GM12878 (cell line): ENCODE measurements around the gene ZFP1. TPM values are rescaled to one million over a fixed set of nuclear protein-coding genes. Genes with fewer than 3 reads are reported as not detected.

Experiments
- ESRRA ChIP-seq: IDR thresholded peaks from 2 replicates; pipeline ENCODE4 v1.6.1; 2012; ENCODE audit warnings: mild to moderate bottlenecking, low read length, improper control_type of control experiment
- HDAC2 ChIP-seq: fragments of 200-600 bp; sonication (generic); IDR thresholded peaks from 2 replicates; pipeline ENCODE4 v1.6.1; 2017
- PRDM15 ChIP-seq: fragments of 450-650 bp; formaldehyde crosslinking; IDR thresholded peaks from 2 replicates; pipeline ENCODE4 v1.4.0; 2020; ENCODE audit warnings: mild to moderate bottlenecking, moderate library complexity
- RELA ChIP-seq: fragments of 450-650 bp; IDR thresholded peaks from 2 replicates; pipeline ENCODE4 v1.8.0; 2014; ENCODE audit warnings: borderline replicate concordance; ENCODE audit not compliant: partially characterized antibody
- SMARCA5 ChIP-seq: fragments of 450-650 bp; IDR thresholded peaks from 2 replicates; pipeline ENCODE4 v1.6.1; 2017; ENCODE audit warnings: mild to moderate bottlenecking
- YBX1 ChIP-seq: fragments of 450-650 bp; IDR thresholded peaks from 2 replicates; pipeline ENCODE4 v1.6.1; 2016; ENCODE audit warnings: antibody characterized with exemption
- polyA plus RNA-seq, 11 experiments: library from polyadenylated mRNA; depleted of rRNA in 4 of 11; unstranded in 6 of 11; stranded (reverse) in 5 of 11; fragments of >200 nt; fragmentation: Nextera tagmentation in 4 of 11; fragmentation: Illumina TruSeq in 1 of 11; extraction: Ambion mirVana in 4 of 11; extraction: Trizol in 1 of 11; gene quantifications; 1 replicate in 1 of 11; 2 replicates in 10 of 11; pipeline versions ENCODE4 v1.2.1 to v1.2.3, GENCODE V29; 2011 to 2016; ENCODE audit warnings: inconsistent platforms in 2 of 11, missing spikeins in 2 of 11, low read depth in 1 of 11
- total RNA-seq, 4 experiments: library from RNA; depleted of rRNA in 3 of 4; stranded (reverse); fragments of >200 nt in 3 of 4; fragmentation: Illumina TruSeq in 1 of 4; extraction: Trizol in 1 of 4; gene quantifications; 2 replicates each; pipeline versions ENCODE4 v1.2.1 to v1.2.3, GENCODE V29; 2013 to 2021
- TF ChIP-seq, protein P1 (sequence below): fragments of 450-650 bp; IDR thresholded peaks from 2 replicates; pipeline ENCODE4 v1.6.1; 2017; ENCODE audit warnings: mild to moderate bottlenecking
- TF ChIP-seq, protein P2 (sequence below): IDR thresholded peaks from 2 replicates; pipeline ENCODE4 v1.6.1; 2012; ENCODE audit warnings: improper control_type of control experiment, low read depth, low read length; ENCODE audit not compliant: insufficient replicate concordance

Gene ZFP1
- total and polyA plus RNA-seq, 10 of the 15 experiments (the other 5 are each of a cell fraction or from before 2014, with no cell fraction given), result 3.5 to 17.6 (median 14.7) TPM

GRCh38 chr16:75160386-75160785 is 12.1 kb downstream of the ZFP1 start (continued):
- no peak for TF ChIP-seq PRDM15
- TF ChIP-seq ESRRA, result no peak
- TF ChIP-seq RELA, result no peak
- TF ChIP-seq, protein P1, sequence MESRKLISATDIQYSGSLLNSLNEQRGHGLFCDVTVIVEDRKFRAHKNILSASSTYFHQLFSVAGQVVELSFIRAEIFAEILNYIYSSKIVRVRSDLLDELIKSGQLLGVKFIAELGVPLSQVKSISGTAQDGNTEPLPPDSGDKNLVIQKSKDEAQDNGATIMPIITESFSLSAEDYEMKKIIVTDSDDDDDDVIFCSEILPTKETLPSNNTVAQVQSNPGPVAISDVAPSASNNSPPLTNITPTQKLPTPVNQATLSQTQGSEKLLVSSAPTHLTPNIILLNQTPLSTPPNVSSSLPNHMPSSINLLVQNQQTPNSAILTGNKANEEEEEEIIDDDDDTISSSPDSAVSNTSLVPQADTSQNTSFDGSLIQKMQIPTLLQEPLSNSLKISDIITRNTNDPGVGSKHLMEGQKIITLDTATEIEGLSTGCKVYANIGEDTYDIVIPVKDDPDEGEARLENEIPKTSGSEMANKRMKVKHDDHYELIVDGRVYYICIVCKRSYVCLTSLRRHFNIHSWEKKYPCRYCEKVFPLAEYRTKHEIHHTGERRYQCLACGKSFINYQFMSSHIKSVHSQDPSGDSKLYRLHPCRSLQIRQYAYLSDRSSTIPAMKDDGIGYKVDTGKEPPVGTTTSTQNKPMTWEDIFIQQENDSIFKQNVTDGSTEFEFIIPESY, result no peak
- no peak for TF ChIP-seq YBX1
- TF ChIP-seq, protein P2, sequence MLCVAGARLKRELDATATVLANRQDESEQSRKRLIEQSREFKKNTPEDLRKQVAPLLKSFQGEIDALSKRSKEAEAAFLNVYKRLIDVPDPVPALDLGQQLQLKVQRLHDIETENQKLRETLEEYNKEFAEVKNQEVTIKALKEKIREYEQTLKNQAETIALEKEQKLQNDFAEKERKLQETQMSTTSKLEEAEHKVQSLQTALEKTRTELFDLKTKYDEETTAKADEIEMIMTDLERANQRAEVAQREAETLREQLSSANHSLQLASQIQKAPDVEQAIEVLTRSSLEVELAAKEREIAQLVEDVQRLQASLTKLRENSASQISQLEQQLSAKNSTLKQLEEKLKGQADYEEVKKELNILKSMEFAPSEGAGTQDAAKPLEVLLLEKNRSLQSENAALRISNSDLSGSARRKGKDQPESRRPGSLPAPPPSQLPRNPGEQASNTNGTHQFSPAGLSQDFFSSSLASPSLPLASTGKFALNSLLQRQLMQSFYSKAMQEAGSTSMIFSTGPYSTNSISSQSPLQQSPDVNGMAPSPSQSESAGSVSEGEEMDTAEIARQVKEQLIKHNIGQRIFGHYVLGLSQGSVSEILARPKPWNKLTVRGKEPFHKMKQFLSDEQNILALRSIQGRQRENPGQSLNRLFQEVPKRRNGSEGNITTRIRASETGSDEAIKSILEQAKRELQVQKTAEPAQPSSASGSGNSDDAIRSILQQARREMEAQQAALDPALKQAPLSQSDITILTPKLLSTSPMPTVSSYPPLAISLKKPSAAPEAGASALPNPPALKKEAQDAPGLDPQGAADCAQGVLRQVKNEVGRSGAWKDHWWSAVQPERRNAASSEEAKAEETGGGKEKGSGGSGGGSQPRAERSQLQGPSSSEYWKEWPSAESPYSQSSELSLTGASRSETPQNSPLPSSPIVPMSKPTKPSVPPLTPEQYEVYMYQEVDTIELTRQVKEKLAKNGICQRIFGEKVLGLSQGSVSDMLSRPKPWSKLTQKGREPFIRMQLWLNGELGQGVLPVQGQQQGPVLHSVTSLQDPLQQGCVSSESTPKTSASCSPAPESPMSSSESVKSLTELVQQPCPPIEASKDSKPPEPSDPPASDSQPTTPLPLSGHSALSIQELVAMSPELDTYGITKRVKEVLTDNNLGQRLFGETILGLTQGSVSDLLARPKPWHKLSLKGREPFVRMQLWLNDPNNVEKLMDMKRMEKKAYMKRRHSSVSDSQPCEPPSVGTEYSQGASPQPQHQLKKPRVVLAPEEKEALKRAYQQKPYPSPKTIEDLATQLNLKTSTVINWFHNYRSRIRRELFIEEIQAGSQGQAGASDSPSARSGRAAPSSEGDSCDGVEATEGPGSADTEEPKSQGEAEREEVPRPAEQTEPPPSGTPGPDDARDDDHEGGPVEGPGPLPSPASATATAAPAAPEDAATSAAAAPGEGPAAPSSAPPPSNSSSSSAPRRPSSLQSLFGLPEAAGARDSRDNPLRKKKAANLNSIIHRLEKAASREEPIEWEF, result no peak
- TF ChIP-seq SMARCA5, result no peak
- TF ChIP-seq HDAC2, result no peak
